Effector memory CD8-positive, alpha-beta T cell (primary cell): ENCODE measurements around the gene KLRC3.
A peak's percentile ranks its signal among the peaks of the same experiment; 100 is the strongest.

Source experiments
- ATAC-seq: fragments of 150-1000 bp; cut with Tn5 transposase; replicated peaks from 2 replicates; pipeline ENCODE4 v1.10.0; 2021; ENCODE audit warnings: mild to moderate bottlenecking, moderate library complexity
- DNase-seq, 3 experiments: peaks; one replicate each; pipeline ENCODE4 v3.0.0; 2021
- H3K27ac Mint-ChIP-seq, 2 donors: one replicate each; pipeline ENCODE4 v1.8.0; 2022; ENCODE audit warnings: mild to moderate bottlenecking in 2 of 2, mixed read lengths in 2 of 2, moderate library complexity in 2 of 2
- H3K27me3 Mint-ChIP-seq, 2 donors: one replicate each; pipeline ENCODE4 v1.8.0; 2022; ENCODE audit warnings: mixed read lengths in 2 of 2
- H3K36me3 Mint-ChIP-seq: one replicate; pipeline ENCODE4 v1.8.0; 2022; ENCODE audit warnings: mild to moderate bottlenecking, moderate library complexity, mixed read lengths; ENCODE audit not compliant: insufficient read depth
- H3K4me1 Mint-ChIP-seq, 2 donors: one replicate each; pipeline ENCODE4 v1.8.0; 2022; ENCODE audit warnings: low read depth in 2 of 2, mixed read lengths in 2 of 2
- H3K4me3 Mint-ChIP-seq, 2 donors: one replicate each; pipeline ENCODE4 v1.8.0; 2022; ENCODE audit warnings: mild to moderate bottlenecking in 2 of 2, mixed read lengths in 2 of 2, moderate library complexity in 2 of 2
- H3K9me3 Mint-ChIP-seq, 2 donors: one replicate each; pipeline ENCODE4 v1.8.0; 2022; ENCODE audit warnings: mixed read lengths in 2 of 2

KLRC3 gene

GRCh38 chr12:10362828-10363657 lies 57.4 kb downstream of the KLRC3 start:
- ATAC-seq, result no peak
- H3K9me3 Mint-ChIP-seq, result no peaks in the 10 kb centered on the region
- peaks cover 13% of the 10 kb centered on the region for H3K36me3 Mint-ChIP-seq
- no peaks in the 10 kb centered on the region for H3K27me3 Mint-ChIP-seq
- peak overlapping the region in 1 of 2 donors; percentile 24 for H3K4me3 Mint-ChIP-seq
- H3K4me1 Mint-ChIP-seq, result peaks cover 17 to 32% of the 10 kb centered on the region in 2 donors
- peak overlapping the region in 1 of 2 donors; percentile 69 for H3K27ac Mint-ChIP-seq
- no peak for DNase-seq

- peak overlapping the region in 1 of 2 donors; percentile 69 for H3K27ac Mint-ChIP-seq
- H3K4me3 Mint-ChIP-seq, result peak overlapping the region in 1 of 2 donors; percentile 24
- no peaks in the 10 kb centered on the region for H3K27me3 Mint-ChIP-seq
- no peaks in the 10 kb centered on the region for H3K9me3 Mint-ChIP-seq
- H3K36me3 Mint-ChIP-seq, result peaks cover 10% of the 10 kb centered on the region
- ATAC-seq (no peak), DNase-seq (no peak)
- H3K4me1 Mint-ChIP-seq, result peaks cover 13 to 26% of the 10 kb centered on the region in 2 donors
These were observed 58.1 kb downstream of the KLRC3 start for GRCh38 chr12:10362325-10362724.
